Effector memory CD4-positive, alpha-beta T cell (primary cell): Measurements from ENCODE around the gene TRIM25.

ENCODE experiments used
- DNase-seq, 3 donors: peaks; one replicate each; pipeline ENCODE4 v3.0.0-alpha.2; 2020
- H3K27ac ChIP-seq: 2 replicates; pipeline ENCODE4 v1.7.0; 2013; ENCODE audit warnings: mild to moderate bottlenecking, low read length, moderate library complexity; ENCODE audit not compliant: insufficient read depth, poor library complexity, severe bottlenecking
- H3K27me3 ChIP-seq: replicated peaks from 2 replicates; pipeline ENCODE4 v1.7.0; 2013; ENCODE audit warnings: mild to moderate bottlenecking, low read length; ENCODE audit not compliant: insufficient read depth, control insufficient read depth, poor library complexity, severe bottlenecking
- H3K36me3 ChIP-seq: 2 replicates; pipeline ENCODE4 v1.7.0; 2013; ENCODE audit warnings: mild to moderate bottlenecking, low read length, moderate library complexity; ENCODE audit not compliant: control insufficient read depth, insufficient read depth
- H3K4me1 ChIP-seq: 2 replicates; pipeline ENCODE4 v1.7.0; 2013; ENCODE audit warnings: low read length, mild to moderate bottlenecking; ENCODE audit not compliant: control insufficient read depth, insufficient read depth, poor library complexity, severe bottlenecking
- H3K4me3 ChIP-seq: 2 replicates; pipeline ENCODE4 v1.7.0; 2013; ENCODE audit warnings: low read length, low read depth, mild to moderate bottlenecking; ENCODE audit not compliant: insufficient read depth, poor library complexity, severe bottlenecking
- H3K9me3 ChIP-seq: 2 replicates; pipeline ENCODE4 v1.7.0; 2013; ENCODE audit warnings: mild to moderate bottlenecking, low read length, moderate library complexity; ENCODE audit not compliant: control insufficient read depth

Gene TRIM25

GRCh38 chr17:56896968-56897359 is 16.9 kb downstream of the TRIM25 start:
- Histone ChIP-seq H3K27ac (no peak overlapping the region), H3K9me3 (no peaks in the 10 kb centered on the region), H3K27me3 (no peaks in the 10 kb centered on the region), H3K4me3 (no peak overlapping the region), H3K36me3 (peaks cover 88% of the 10 kb centered on the region), H3K4me1 (no peaks in the 10 kb centered on the region)
- DNase-seq, result no peak

GRCh38 chr17:56896217-56896967 is 17.5 kb downstream of the TRIM25 start:
- no peak overlapping the region for H3K4me3 ChIP-seq
- H3K4me1 ChIP-seq, result no peaks in the 10 kb centered on the region
- no peak for DNase-seq
- no peaks in the 10 kb centered on the region for H3K27me3 ChIP-seq
- H3K27ac ChIP-seq, result no peak overlapping the region
- H3K36me3 ChIP-seq, result peaks cover 88% of the 10 kb centered on the region
- no peaks in the 10 kb centered on the region for H3K9me3 ChIP-seq

GRCh38 chr17:56894859-56895455 is 18.9 kb downstream of the TRIM25 start:
- H3K4me1 ChIP-seq, result no peaks in the 10 kb centered on the region
- H3K27me3 ChIP-seq, result no peaks in the 10 kb centered on the region
- no peak overlapping the region for H3K27ac ChIP-seq
- peaks cover 90% of the 10 kb centered on the region for H3K36me3 ChIP-seq
- no peak overlapping the region for H3K4me3 ChIP-seq
- DNase-seq, result no peak
- H3K9me3 ChIP-seq, result no peaks in the 10 kb centered on the region

- Histone ChIP-seq H3K36me3 (peaks cover 85% of the 10 kb centered on the region), H3K27ac (no peak overlapping the region), H3K9me3 (no peaks in the 10 kb centered on the region)
Observed at GRCh38 chr17:56893503-56893902, 20.3 kb downstream of the TRIM25 start.

GRCh38 chr17:56892333-56892732 is 21.5 kb downstream of the TRIM25 start:
- H3K4me1 ChIP-seq, result no peaks in the 10 kb centered on the region
- H3K9me3 ChIP-seq, result no peaks in the 10 kb centered on the region
- H3K36me3 ChIP-seq, result peaks cover 83% of the 10 kb centered on the region
- H3K27me3 ChIP-seq, result no peaks in the 10 kb centered on the region
- H3K4me3 ChIP-seq, result no peak overlapping the region
- H3K27ac ChIP-seq, result no peak overlapping the region
- no peak for DNase-seq

More at GRCh38 chr17:56893503-56893902, 20.3 kb downstream of the TRIM25 start:
- no peak for DNase-seq
- H3K27me3 ChIP-seq, result no peaks in the 10 kb centered on the region
- no peak overlapping the region for H3K4me3 ChIP-seq
- no peaks in the 10 kb centered on the region for H3K4me1 ChIP-seq

GRCh38 chr17:56891751-56892150 is 22.1 kb downstream of the TRIM25 start:
- no peaks in the 10 kb centered on the region for H3K9me3 ChIP-seq
- DNase-seq, result peak in 2 of 3 donors; percentile 7 to 25
- no peak overlapping the region for H3K4me3 ChIP-seq
- no peak overlapping the region for H3K27ac ChIP-seq
- H3K36me3 ChIP-seq, result peaks cover 78% of the 10 kb centered on the region
- H3K27me3 ChIP-seq, result no peaks in the 10 kb centered on the region
- H3K4me1 ChIP-seq, result no peaks in the 10 kb centered on the region

- H3K9me3 ChIP-seq, result no peaks in the 10 kb centered on the region
- no peaks in the 10 kb centered on the region for H3K4me1 ChIP-seq
- DNase-seq, result no peak
- H3K27ac ChIP-seq, result no peak overlapping the region
- H3K27me3 ChIP-seq, result no peaks in the 10 kb centered on the region
- no peak overlapping the region for H3K4me3 ChIP-seq
- H3K36me3 ChIP-seq, result peaks cover 77% of the 10 kb centered on the region
Observed at GRCh38 chr17:56890906-56891674, 22.8 kb downstream of the TRIM25 start.

GRCh38 chr17:56890390-56890789 is 23.5 kb downstream of the TRIM25 start:
- H3K36me3 ChIP-seq, result peaks cover 70% of the 10 kb centered on the region
- no peak for DNase-seq
- no peaks in the 10 kb centered on the region for H3K27me3 ChIP-seq
- H3K9me3 ChIP-seq, result no peaks in the 10 kb centered on the region
- no peak overlapping the region for H3K4me3 ChIP-seq
- H3K4me1 ChIP-seq, result no peaks in the 10 kb centered on the region
- H3K27ac ChIP-seq, result no peak overlapping the region

- Histone ChIP-seq H3K27me3 (no peaks in the 10 kb centered on the region), H3K36me3 (peaks cover 46% of the 10 kb centered on the region)
Observed at GRCh38 chr17:56887552-56888467, 26.0 kb downstream of the TRIM25 start.

More at GRCh38 chr17:56887552-56888467, 26.0 kb downstream of the TRIM25 start:
- Histone ChIP-seq H3K4me3 (no peak overlapping the region), H3K9me3 (no peaks in the 10 kb centered on the region), H3K4me1 (no peaks in the 10 kb centered on the region), H3K27ac (no peak overlapping the region)
- no peak for DNase-seq
